ENCODE measurements around the gene BAIAP2.

Gene BAIAP2

DNA sequence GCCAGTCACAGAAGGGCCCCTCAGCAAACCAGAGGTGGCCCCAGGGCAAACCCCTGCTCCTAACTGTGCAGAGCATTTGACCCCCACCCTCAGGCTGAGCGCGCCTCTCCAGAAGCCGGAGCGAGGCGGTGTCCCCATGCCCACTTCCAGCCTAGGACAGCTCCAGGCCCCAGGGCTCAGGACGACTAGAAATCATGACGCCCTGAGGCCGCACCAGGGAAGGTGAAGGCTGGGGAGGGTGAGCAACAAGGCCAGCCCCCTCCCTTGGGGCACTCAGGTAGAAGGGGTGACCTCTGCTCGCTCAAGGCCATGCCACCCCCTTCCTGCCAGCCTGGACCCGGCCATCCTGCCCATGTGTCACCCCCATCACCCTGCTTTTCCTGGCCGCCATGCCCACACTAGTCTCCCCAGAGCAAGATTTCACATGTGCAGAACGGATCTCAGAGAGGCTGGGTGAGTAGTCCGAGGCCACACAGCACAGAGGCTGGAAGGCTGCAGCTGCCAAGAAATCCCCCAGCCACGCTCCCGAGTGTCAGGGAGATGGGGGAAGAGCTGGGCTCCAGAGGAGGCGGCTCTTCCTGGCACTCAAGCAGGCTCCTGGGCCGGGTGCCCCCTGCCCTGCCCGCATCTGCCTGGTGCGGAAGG is 128.2 kb downstream of the BAIAP2 start:
- DNase-seq = no peak

DNA sequence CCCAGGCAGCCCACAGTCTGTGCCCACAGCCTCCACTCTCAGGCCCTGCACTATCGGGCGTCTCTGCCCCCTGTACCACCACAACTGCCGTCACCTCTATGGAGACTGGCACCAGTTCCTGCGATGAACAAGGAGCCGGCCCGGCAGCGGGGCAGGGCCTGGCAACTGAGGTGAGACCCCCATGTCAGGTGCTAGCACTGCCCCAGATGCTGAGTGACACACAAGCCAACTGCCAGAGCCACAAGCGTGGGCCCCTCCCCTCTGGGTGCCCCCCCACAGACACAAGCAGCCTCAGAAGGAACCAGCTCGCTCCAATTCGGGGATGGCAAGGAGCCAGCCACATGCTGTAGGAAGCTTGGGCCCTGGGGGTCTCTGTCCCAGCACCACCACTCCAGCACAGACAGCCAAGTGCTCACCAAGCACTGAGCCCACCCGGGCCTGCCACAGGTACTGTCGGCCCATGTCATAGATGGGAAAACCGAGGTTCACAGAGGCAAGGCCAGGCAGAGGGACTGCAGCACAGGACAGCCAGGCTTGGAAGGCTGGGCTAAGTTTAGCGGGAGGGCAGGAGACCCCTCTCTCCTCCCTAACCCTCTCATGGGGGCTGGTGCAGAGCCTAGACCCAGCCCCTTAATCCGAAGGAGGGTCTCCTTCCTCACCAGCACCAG is 128.9 kb downstream of the BAIAP2 start:
- no peak for DNase-seq

- DNase-seq = no peak
Measured at GRCh38 chr17:81164371-81165245, 129.7 kb downstream of the BAIAP2 start.

GRCh38 chr17:81165246-81166032 is 130.5 kb downstream of the BAIAP2 start, which contains the start of gene PVALEF:
Gene PVALEF, plus strand, starts transcription at chr17:81165507. Its CDS starts 15,720 bp downstream, at chr17:81181227.
- no peak for DNase-seq

DNA sequence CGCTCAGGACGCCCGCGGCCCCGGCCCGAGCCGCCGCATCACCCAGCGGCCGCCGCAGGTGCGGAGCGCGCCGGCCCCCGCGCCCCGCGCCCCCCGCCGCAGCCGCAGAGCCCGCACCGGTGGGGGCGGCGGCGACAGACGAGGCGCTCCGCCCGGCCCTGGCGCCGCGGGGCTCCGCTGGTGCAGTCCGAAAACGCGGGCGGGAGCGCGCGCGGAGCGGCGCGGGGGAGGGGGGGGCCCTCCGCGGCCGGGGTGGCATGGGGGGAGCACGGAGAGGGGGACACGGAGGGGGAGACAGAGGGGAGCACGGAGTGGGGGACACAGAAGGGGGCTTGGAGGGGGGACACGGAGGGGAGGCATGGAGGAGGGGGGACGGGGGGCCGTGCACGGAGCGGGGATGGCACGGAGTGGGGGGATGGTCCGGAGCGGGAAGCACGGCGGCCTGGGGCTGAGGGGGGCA is 131.1 kb downstream of the BAIAP2 start, which contains the start of gene AATK:
AATK (minus strand) TSS at position 189 of the 460 bp plus-strand sequence. CDS start 229 bp downstream, outside the sequence.
- no peak for DNase-seq

Measured in activated gamma-delta T cell (primary cell).